Fibroblast of skin of abdomen (primary cell): ENCODE measurements around the gene CSN3. TPM values are rescaled to one million over a fixed set of nuclear protein-coding genes. Genes with fewer than 3 reads are reported as not detected.
"Not testable (repeated sequence)": the region's sequence is repeated elsewhere in the genome, so short reads cannot be mapped to it uniquely, and the experiment has no call there.

Experiments used
- DNase-seq: peaks from one replicate; pipeline ENCODE4 v3.0.0-alpha.2; 2013
- polyA plus RNA-seq, 2 experiments: library from polyadenylated mRNA; unstranded; fragments of 120-200 nt; gene quantifications; one replicate each; pipeline ENCODE4 v1.2.1, GENCODE V29; 2013; ENCODE audit not compliant: insufficient read length in 2 of 2

Gene CSN3, protein sequence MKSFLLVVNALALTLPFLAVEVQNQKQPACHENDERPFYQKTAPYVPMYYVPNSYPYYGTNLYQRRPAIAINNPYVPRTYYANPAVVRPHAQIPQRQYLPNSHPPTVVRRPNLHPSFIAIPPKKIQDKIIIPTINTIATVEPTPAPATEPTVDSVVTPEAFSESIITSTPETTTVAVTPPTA
- not detected for polyA plus RNA-seq (2013, experiment 1 of 2; ENCODE audit: insufficient read length)
- not detected for polyA plus RNA-seq (2013, experiment 2 of 2; ENCODE audit: insufficient read length)

DNA sequence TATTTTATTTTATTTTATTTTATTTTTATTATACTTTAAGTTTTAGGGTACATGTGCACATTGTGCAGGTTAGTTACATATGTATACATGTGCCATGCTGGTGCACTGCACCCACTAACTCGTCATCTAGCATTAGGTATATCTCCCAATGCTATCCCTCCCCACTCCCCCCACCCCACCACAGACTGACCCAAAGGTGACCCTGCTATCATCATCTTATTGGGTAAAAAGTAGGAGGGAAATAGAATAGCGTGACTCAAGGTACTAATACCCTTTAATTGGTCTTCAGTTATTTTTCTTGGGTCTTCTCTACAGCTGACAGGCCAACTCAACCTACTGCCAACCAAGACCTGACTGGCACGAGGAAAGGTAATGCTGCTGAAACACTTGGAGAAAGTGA is at the start of gene CSN3:
Gene CSN3, plus strand, starts transcription at position 301 of the 400 bp plus-strand sequence. CDS start 2,223 bp downstream, outside the sequence.
- DNase-seq: not testable (repeated sequence)

DNA sequence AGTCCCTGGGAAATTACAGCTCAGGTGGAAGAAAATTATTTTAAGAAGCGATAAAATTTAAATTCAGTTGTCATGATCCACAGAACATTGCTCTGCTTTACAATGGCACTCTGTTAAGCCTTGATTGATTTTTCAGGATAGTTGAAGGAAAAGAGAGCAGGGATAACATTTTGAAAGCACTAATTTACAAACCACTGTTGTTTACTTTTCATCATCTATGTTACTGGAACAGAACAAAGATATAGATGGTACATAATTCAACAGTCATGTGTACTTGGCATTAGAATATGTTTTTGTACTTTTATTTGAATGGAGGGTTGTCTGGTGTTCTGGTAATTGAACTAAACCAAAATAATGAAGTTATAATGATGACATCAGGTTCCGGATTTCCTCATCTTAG is 49.5 kb upstream of the CSN3 start:
- no peak for DNase-seq

DNA sequence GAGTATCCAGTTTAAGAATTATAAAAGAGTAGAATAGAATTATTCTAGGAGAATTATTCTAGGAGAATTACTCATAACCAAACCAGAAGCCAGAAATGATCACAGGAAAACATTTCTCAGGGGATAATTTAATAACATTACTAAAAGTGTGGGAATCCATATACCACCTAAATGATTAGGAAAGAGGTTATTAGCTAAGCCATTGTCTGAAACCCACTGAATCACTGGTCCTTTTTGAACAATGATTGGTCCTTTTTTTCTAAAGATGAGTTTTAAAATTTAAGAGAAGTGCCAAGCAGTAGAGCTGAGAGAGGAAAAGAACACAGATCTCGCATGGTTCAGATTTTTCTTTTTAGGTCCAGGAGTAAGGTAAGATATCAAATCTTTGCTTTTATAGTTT is 47.0 kb upstream of the CSN3 start, which contains the start of gene ODAM:
Gene ODAM, plus strand, starts transcription at position 301 of the 400 bp plus-strand sequence. CDS start 819 bp downstream, outside the sequence.
- no peak for DNase-seq

DNA sequence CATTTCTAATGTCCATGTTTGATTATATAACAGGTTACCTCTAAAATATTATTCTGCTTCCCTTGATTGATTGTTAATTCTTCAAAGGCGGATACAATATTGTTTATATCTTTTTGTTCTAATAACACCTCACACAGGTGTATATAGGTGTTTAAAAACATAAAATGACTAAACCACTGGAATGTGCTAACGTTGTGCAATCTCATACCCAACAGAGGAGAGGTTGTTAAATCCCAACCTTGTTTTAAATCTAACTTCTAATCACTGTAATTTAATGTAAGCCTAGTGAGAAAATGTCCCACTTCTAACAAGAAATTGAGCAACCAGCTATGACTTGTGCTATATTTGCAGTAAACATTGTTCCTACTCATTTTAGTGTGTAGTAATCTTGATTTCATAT is 45.5 kb upstream of the CSN3 start:
- no peak for DNase-seq

DNA sequence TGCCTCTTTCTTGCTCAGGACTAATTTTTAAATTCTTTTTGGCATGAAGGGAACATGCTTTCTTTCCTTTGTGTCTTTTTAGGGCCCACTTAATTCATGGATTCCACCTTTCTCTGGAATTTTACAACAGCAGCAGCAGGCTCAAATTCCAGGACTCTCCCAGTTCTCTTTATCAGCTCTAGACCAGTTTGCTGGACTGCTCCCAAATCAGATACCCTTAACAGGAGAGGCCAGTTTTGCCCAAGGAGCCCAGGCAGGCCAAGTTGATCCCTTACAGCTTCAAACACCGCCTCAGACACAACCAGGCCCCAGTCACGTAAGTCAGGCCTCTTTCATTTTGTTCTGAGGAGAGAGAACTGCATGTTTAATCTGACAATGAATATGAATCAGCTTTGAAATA is 44.6 kb upstream of the CSN3 start:
- DNase-seq: no peak

DNA sequence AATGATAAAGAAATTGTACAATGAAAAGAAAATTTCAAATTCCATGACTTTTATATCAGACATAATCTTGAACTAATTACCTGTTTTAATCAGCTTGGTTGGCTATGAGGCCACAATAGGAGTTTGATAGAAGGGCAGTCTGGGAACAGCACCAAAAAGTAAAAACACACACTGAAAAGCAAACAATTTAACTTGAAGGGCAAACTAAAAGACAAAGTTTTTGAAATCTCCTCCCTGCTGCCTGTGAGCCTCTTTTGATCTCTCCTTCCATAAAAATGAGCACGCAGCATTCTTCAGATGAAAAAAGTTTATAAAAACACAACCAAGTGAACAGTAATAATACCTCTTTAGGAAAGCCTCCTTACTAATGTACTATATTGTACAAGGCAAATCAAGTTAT is 38.8 kb upstream of the CSN3 start:
- no peak for DNase-seq

DNA sequence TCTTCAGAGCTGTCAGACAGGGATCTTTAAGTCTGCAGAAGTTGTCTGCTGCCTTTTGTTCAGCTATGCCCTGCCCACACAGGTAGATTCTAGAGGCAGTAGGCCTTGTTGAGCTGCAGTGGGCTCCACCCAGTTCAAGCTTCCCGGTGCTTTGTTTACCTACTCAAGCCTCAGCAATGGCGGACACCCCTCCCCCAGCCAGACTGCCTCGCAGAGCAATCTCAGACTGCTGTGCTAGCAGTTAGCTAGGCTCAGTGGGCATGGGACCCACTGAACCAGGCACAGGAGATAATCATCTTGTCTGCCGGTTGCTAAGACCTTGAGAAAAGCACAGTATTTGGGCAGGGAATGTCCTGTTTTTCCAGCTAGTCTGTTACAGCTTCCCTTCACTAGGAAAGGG is 29.6 kb upstream of the CSN3 start:
- not testable (repeated sequence) for DNase-seq

DNA sequence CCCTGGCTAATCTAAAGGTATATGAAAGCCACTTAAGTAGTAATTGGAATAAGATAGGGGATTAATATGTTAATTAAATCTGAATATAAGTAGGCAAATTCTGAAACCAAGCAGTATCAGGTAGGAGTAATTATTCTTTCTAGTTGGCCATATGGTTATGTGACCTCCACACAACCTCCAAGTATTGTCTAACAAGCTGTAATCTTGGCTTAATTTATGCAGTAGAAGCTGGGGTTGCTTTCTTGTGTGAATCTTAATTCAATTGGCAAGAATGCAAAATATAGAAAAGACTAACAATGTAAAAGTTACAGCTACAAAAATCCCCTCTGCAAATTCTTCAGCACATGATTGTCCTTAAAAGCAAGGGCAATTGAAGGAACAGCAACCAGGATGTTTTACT is 26.3 kb upstream of the CSN3 start:
- DNase-seq: not testable (repeated sequence)

DNA sequence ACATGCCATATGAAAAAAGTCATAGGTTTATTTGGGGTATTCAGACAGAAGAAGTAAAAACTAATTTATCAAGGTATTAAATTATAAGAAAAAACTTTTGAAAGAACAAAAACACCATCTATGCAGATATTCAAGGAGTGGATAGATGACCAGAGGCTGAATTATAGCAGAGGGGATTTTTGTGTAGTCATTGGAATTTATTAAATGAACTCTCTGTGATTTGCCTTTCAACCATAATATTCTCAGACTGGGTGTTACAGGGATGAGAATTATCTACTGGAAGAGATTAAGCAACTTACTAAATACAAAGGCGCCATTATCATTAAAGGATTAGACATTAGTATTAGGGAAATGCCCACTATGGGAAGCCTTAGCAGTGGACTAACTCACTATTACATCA is 25.8 kb upstream of the CSN3 start:
- not testable (repeated sequence) for DNase-seq

DNA sequence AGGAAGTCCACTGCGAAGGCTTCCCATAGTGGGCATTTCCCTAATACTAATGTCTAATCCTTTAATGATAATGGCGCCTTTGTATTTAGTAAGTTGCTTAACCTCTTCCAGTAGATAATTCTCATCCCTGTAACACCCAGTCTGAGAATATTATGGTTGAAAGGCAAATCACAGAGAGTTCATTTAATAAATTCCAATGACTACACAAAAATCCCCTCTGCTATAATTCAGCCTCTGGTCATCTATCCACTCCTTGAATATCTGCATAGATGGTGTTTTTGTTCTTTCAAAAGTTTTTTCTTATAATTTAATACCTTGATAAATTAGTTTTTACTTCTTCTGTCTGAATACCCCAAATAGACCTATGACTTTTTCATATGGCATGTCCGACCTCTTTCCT is 21.0 kb upstream of the CSN3 start:
- not testable (repeated sequence) for DNase-seq

DNA sequence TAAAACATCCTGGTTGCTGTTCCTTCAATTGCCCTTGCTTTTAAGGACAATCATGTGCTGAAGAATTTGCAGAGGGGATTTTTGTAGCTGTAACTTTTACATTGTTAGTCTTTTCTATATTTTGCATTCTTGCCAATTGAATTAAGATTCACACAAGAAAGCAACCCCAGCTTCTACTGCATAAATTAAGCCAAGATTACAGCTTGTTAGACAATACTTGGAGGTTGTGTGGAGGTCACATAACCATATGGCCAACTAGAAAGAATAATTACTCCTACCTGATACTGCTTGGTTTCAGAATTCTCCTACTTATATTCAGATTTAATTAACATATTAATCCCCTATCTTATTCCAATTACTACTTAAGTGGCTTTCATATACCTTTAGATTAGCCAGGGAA is 20.6 kb upstream of the CSN3 start:
- not testable (repeated sequence) for DNase-seq

DNA sequence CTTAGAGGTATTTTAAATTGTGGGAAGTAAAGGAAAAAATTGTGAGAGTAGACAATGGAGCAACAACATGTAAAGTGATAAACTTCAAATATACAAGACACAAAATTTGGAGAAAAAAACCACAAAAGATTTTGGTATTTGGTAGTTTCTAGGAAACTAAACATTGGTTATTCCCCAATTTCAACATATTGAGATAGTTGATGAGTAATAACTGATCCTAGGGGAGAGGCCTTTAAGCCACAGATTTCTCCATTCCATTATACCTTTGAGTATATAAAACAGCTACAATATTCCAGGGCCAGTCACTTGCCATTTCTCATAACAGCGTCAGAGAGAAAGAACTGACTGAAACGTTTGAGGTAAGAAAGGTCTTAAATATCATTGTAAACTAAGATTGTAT is 16.6 kb upstream of the CSN3 start, which contains the start of gene FDCSP:
Gene FDCSP, plus strand, starts transcription at position 301 of the 400 bp plus-strand sequence. CDS start 5,071 bp downstream, outside the sequence.
- no peak for DNase-seq

DNA sequence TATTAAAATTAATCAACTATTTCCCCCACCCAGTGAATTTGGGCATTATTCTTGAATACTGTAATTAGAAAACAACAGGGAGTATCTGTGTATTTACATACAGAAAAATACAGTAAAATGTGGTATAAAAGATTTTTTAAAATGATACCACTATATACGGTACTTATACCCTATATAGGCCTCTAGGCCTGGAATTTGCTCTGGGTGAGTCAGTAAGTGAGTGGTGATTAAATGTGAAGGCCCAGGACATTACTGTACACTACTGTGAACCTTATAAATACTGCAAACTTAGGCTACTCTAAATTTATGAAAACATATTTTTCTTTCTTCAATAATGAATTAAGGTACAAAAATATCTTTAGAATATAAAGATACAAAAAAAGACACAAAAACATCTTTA is 6.3 kb upstream of the CSN3 start:
- peak; percentile 15 for DNase-seq

DNA sequence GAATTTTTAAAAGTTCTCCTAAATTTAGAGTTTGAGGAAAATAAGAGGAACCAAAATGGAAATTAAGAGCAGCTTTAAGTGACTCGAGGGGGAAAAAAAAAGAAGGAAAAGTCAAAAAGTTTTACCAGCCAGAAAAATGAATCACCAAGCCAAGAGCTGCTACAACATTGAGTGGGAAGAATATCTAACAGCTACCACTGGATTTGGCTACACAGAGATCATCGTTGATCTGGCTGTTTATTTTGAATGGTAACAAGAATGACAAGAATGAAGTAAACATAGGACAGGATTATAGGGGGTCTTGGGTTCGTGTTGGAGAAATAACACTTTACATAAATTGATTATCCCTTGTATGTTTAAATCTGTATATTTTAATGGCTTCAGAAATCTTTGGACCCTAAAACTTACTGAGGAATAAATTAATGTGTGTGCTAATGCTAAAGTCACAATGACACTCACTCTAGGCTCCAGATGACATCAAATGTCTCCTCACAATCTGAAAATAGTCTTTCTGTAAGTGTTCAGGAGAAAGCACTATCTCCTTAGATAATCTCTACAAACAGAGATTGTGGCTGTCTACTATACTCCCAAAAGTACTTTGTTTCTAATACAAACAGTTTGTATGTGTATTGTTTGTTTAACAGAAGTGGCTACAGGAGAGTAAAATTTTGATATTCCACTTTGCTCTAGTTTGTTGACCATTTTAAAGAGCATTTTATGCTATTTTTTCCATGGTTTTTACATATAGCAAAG is 3.1 kb upstream of the CSN3 start:
- no peak for DNase-seq

DNA sequence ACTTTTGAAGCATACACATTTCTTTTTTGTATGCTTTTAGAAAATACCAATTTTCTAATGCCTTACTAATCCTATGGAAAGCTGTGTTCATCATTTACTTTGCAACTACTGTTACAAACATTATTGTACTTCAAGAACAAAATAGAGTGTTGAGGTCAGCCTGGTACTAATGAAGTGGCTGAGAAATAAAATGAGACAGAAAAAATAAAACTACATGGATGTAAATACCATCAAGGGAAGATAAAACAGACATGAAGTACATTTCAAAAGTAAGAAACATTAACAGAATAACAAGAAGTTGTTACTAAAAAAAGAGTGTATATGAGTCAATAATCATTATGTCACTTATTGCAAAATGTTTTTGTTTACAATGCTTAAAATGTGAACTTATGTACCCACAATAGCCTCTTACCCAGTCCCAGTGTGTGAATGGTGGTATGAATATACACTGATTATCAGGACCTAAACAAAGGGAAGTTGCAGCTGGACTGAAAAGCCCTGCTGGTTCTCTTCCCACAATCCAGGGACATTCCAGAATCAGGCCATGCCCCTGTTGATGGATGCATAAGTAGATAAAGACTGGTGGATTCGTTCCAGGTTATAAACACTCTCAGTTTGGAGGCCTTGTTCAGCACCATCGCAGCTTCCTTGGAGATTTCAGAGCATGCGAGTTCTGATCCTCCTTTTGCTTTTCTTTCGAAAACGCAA is 2.4 kb upstream of the CSN3 start:
- peak; percentile 16 for DNase-seq

DNA sequence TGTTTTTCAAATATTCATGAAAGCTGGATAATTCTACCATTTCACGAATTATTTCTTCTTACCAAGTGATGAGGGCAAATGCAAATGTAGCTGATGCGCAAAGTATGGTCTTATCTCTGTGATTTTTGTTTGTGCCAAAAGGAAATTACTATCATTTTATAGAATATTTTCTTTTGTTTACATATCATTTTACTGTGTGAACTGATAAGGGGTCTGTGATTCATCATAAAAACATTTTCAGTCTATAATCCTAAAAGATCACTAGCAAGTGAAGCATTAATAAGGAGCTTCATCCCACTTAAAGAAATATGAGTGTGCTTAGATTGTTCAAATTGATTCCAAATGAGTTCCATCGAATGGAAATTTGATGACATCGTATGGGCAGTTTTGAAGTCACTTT is 694 bp downstream of the CSN3 start:
- no peak for DNase-seq

DNA sequence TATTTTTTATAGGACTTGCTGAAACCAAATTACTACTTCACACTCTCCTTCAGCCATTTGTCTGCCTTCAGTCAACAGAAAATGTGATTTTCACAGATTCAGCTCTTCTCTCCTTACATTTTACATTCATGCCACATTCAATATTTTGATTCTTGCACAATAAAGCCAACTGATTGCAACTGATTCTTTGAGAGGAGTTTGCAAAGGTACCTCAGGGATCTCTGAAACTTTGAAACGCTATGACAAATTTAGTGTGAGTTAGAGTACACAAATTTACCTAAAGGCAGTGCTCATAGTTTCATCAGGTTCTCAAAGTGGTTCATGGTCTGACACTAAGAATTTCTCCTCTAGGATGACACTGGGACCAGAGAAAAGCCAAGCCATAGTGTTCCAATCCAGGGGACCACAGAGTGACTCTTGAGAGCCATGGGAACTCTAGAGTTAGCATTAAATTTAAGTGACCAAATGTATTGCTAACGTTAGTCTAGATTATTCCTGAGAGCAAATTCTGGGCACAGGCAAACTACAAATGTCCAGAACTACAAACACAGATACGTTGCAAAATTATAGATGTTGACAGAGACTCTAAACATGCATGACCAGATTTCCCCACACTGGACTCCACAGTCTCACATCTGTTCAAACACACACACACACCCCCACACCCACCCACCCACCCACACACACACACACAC is 9.0 kb downstream of the CSN3 start:
- DNase-seq: no peak

DNA sequence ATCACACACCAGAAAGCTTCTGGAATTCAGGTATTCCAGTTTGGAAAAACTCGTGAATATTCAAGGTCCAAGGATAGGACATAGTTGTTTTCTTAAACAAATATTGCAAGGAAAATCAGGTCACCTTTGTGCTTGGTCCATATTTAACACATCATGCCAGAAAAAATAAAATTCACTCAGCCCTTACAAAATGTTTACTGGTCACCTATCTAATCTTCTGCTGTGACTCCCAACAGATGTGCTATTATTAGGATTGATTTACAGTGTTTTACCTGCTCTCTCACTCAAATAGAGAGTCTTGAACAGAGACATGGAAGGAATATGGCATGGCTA is 9.5 kb downstream of the CSN3 start:
- no peak for DNase-seq

DNA sequence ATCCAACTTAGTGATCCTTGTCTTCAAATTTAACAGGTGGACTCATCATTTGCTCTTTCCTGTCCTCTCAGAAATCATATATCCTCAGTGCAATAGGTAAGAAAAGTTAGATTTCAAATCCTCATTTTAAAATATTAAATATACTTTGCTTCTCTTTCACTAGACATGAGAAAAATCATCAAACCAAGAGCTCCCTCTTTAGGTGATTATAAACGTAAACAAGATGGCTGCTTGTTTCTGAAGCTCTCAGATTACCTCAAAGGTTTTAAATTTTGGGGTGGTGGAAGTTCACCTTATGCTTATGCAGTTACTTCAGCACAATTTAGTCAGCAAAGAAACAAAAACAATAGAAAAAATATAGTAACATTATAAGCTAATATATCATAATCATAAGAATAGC is 27.3 kb downstream of the CSN3 start:
- DNase-seq: peak; percentile 1

DNA sequence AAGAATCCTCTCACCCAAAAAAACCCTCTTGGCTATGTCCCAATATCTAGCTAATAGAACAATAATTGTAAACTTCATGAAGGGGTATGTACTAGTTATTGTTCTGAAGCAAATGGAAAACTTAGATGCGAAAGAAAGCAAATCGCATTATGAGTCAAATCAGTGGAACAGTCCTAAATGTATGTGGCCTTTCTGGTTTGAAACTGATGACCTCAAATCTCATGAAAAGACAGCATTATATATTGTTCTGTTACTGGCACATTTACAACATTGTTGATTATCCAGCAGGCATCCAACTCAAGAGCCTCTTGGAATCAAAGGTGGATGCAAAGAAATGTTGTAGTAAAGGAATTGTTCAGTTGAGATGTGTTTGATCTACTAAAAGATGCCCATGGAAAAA is 34.7 kb downstream of the CSN3 start:
- DNase-seq: no peak

DNA sequence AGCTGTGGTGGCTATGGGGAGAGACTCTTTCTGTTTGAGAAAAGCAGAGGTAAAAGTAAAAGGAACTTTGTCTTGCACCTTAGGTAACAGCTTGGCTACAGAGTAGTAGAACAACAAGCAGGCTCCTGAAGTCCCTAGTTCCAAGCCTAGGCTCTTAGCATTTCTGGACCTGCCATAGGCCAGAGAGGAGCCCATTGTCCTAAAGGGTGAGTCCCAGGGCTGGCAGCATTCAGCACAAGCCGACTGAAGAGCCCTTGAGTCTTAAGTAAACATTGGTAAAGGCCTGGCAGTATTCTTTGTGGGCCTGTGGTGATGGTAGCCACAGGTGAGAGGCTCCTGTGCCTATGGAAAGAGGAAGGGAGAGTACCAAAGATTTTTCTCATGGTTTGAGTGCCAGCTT is 38.2 kb downstream of the CSN3 start:
- no peak for DNase-seq

DNA sequence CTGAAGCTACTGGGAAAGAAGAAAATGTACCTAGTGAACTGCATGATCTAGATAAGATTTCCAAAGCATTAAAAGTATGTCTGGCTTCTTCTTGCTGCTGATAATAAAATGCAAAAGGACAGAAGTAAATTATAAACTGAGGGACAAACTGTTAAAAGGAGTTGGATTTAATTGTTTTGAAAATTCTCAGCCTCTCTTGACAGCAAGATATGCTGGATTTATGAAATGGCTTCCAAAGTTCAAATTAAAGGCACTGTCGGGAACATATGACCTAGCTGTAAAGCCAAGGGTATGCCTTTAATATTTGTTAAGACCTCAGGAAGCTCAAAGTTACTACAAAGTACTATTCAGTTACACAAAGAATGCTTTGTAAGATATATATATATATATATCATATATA is 46.3 kb downstream of the CSN3 start:
- DNase-seq: no peak

DNA sequence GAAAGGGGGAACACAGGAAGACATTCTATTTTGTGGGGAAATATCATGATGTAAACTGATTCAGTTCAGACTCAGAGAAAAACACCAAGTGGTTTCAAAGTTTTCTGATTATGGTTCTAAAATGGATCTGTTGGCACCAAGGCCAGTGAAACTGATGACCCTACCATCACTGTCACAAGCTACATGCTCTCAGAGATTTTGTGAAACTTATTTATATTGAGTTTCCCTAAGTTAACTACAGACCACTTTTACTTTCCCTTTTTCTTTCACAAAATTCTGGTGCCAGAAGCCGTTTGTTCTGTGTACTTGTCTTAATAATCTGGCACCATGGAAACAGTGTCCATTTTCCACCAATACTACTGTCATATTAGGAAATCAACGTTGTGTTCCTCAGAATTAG is 48.9 kb downstream of the CSN3 start:
- no peak for DNase-seq
